CD4-positive, alpha-beta T cell (primary cell): Measurements from ENCODE around the gene ACKR2. TPM values are rescaled to one million over a fixed set of nuclear protein-coding genes. Genes with fewer than 3 reads are reported as not detected.
"Not testable (repeated sequence)": the region's sequence is repeated elsewhere in the genome, so short reads cannot be mapped to it uniquely, and the experiment has no call there.

Experiments used
- ATAC-seq: fragments of 200-7000 bp; cut with Tn5 transposase; one replicate; pipeline ENCODE4 v1.10.0; 2022; ENCODE audit warnings: mild to moderate bottlenecking; ENCODE audit not compliant: poor library complexity
- CTCF ChIA-PET: fragments of 350-600 bp; sonication (Branson Sonifier 250); formaldehyde crosslinking; loops from one replicate; lab custom pipeline; 2021; ENCODE audit warnings: antibody characterized with exemption, inconsistent platforms; lab: Charles Lee
- POLR2A ChIA-PET: fragments of 350-600 bp; sonication (Branson Sonifier 250); formaldehyde crosslinking; loops from one replicate; lab custom pipeline; 2021; ENCODE audit warnings: antibody characterized with exemption, inconsistent platforms; lab: Charles Lee
- DNase-seq, 14 experiments: peaks; one replicate each; pipeline ENCODE4 v3.0.0-alpha.2; 2013 to 2020; ENCODE audit warnings: mixed read lengths in 2 of 14
- H3K27ac ChIP-seq, 2 donors: one replicate each; pipeline versions ENCODE4 v1.5.1 to v1.7.0; 2013; ENCODE audit warnings: low read length in 2 of 2, low read depth in 1 of 2, mild to moderate bottlenecking in 1 of 2
- H3K27me3 ChIP-seq, 2 experiments: 1 replicate in 1 of 2; 2 replicates in 1 of 2; pipeline versions ENCODE4 v1.6.1 to v1.7.0; 2013; ENCODE audit warnings: low read length in 2 of 2, control low read depth in 1 of 2, mild to moderate bottlenecking in 1 of 2, moderate library complexity in 1 of 2; ENCODE audit not compliant: insufficient read depth in 2 of 2, control insufficient read depth in 1 of 2
- H3K36me3 ChIP-seq: one replicate; pipeline ENCODE4 v1.6.1; 2013; ENCODE audit warnings: low read length, control low read depth; ENCODE audit not compliant: insufficient read depth
- H3K4me1 ChIP-seq: one replicate; pipeline ENCODE4 v1.6.1; 2013; ENCODE audit warnings: low read length, control low read depth; ENCODE audit not compliant: insufficient read depth
- H3K4me3 ChIP-seq: one replicate; pipeline ENCODE4 v1.5.1; 2013; ENCODE audit warnings: mild to moderate bottlenecking, low read length, moderate library complexity
- H3K9me3 ChIP-seq, 2 experiments: 1 replicate in 1 of 2; 2 replicates in 1 of 2; pipeline versions ENCODE4 v1.6.1 to v1.7.0; 2013; ENCODE audit warnings: low read length in 2 of 2, mild to moderate bottlenecking in 2 of 2, control low read depth in 1 of 2, moderate library complexity in 1 of 2; ENCODE audit not compliant: control insufficient read depth in 1 of 2, insufficient read depth in 1 of 2
- H3K27ac Mint-ChIP-seq: one replicate; pipeline ENCODE4 v1.8.0; 2020; ENCODE audit warnings: mixed read lengths
- H3K27me3 Mint-ChIP-seq: one replicate; pipeline ENCODE4 v1.8.0; 2021; ENCODE audit warnings: mixed read lengths
- H3K36me3 Mint-ChIP-seq: one replicate; pipeline ENCODE4 v1.8.0; 2021; ENCODE audit warnings: low read depth, mixed read lengths
- H3K4me1 Mint-ChIP-seq: one replicate; pipeline ENCODE4 v1.8.0; 2021; ENCODE audit warnings: low read depth, mixed read lengths
- H3K4me3 Mint-ChIP-seq: one replicate; pipeline ENCODE4 v1.8.0; 2020; ENCODE audit warnings: mild to moderate bottlenecking, mixed read lengths
- H3K9me3 Mint-ChIP-seq: one replicate; pipeline ENCODE4 v1.8.0; 2020; ENCODE audit warnings: mixed read lengths
- intact Hi-C, 2 experiments: fragments of 100-400 bp; cut with DNase I in 1 of 2; cut with micrococcal nuclease in 1 of 2; formaldehyde crosslinking; loops; one replicate each; pipeline versions ENCODE4 v1.15.1 to v1.9.0; 2023 to 2025; cut with DNase I, micrococcal nuclease
- total RNA-seq, 174 experiments: library from RNA in 2 of 174; stranded (reverse) in 2 of 174; gene quantifications; one replicate each; pipeline ENCODE4 v1.2.3 and lab custom pipeline; 2021 to 2026
- TF ChIP-seq, protein P1 (sequence below): fragments of 200-600 bp; IDR thresholded peaks from one replicate; pipeline ENCODE4 v1.8.0; 2022; ENCODE audit warnings: antibody characterized with exemption, mild to moderate bottlenecking

Gene ACKR2
- total RNA-seq, 2 experiments from 2014 or later = 0.42 TPM; not detected in 1

DNA sequence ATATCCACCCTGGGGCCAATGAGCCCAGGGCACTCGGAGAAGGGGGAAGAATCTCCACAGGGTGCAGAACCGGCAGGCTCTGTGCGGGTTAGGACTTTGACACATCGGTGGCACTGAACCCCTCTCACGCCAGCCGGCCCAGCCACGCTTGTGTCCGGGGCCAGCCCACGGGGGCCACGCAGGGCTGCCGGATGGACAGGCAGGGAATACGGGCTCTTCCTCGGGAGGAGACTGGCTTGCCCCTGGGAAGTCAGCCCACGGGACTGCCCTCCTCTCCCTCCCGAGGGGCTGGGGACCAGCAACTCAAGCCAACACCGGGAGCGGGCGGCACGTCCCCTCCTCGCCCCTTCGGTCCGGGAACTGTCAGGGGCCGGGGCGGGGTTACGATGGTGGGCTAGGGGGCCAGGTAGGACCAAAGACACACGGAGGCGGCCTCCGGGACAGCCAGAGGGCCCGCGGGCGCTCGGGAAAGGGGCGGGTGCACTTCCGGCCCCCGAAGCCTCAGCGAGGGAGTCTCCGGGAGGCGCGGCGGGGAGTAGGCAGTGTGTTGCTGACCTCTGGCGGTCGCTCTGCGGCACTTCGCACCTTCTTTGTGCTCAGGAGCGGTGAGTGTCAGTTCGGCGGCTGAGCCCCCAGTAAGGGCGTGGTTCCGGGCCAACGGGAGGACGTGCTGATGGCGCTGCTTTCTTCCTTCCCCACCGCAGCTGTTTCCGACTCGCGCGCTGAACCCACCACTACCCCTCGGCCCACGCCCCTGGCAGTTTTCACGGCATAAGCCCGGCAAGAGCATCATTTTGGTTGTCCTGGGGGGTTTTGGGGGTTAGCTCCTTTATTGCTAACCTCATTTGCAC is 71.6 kb downstream of the ACKR2 start:
- intact Hi-C loops = loop anchor here (1.0 to 10.0 kb wide), 6 partner anchors 48 to 379 kb away; partner anchors contain the start of genes SEC22C (in 1 of the 2) and VIPR1 (in 1 of the 2)
- no peaks in the 10 kb centered on the region for H3K36me3 ChIP-seq
- Mint-ChIP-seq H3K4me1 (peaks cover 17% of the 10 kb centered on the region), H3K4me3 (peak overlapping the region; percentile 78), H3K27ac (peak overlapping the region; percentile 69), H3K36me3 (no peaks in the 10 kb centered on the region), H3K9me3 (no peaks in the 10 kb centered on the region), H3K27me3 (no peaks in the 10 kb centered on the region)
- DNase-seq = peak; percentile 73 to 94 (median 84)
- CTCF ChIA-PET = interaction anchor here (0.7 to 2.2 kb wide), 11 partner anchors 9 to 132 kb away, joined by 3 to 13 read pairs (median 4); no protein-coding TSS in a partner anchor
- ATAC-seq = peak; percentile 98
- peaks cover 0 to 6% of the 10 kb centered on the region in 2 experiments for H3K27me3 ChIP-seq
- peak overlapping the region; percentile 78 for H3K4me3 ChIP-seq
- TF ChIP-seq, protein P1, sequence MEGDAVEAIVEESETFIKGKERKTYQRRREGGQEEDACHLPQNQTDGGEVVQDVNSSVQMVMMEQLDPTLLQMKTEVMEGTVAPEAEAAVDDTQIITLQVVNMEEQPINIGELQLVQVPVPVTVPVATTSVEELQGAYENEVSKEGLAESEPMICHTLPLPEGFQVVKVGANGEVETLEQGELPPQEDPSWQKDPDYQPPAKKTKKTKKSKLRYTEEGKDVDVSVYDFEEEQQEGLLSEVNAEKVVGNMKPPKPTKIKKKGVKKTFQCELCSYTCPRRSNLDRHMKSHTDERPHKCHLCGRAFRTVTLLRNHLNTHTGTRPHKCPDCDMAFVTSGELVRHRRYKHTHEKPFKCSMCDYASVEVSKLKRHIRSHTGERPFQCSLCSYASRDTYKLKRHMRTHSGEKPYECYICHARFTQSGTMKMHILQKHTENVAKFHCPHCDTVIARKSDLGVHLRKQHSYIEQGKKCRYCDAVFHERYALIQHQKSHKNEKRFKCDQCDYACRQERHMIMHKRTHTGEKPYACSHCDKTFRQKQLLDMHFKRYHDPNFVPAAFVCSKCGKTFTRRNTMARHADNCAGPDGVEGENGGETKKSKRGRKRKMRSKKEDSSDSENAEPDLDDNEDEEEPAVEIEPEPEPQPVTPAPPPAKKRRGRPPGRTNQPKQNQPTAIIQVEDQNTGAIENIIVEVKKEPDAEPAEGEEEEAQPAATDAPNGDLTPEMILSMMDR = peak; percentile 89
- POLR2A ChIA-PET = interaction anchor here (0.6 to 1.5 kb wide), 5 partner anchors 9 to 378 kb away, joined by 3 to 5 read pairs (median 4); partner anchors contain the start of gene VIPR1
- H3K4me1 ChIP-seq = peaks cover 15% of the 10 kb centered on the region
- H3K9me3 ChIP-seq = no peaks in the 10 kb centered on the region
- H3K27ac ChIP-seq = peak overlapping the region; percentile 13 to 46

DNA sequence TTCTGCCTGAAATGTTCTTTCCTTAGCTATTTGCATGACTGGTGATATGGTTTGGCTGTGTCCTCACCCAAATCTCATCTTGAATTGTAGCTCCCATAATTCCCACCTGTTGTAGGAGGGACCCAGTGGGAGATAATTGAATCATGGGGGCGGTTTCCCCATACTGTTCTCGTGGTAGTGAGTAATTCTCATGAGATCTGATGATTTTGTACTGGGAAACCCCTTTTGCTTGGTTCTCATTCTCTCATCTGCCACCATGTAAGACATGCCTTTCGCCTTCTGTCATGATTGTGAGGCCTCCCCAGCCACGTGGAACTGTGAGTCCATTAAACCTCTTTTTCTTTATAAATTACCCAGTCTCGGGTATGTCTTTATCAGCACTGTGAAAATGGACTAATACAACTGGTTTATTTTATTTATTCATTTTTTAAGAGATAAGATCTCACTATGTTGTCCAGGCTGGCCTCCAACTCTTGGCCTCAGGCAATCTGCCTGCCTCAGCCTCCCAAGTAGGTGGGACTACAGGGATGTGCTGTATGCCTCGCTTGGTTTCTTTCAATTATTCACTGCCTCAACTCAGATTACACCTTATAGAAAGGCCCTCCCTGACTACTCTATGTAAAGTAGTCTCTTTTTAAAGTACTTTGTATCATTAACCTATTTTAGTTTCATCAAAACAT is 74.1 kb downstream of the ACKR2 start:
- H3K9me3 ChIP-seq, H3K27ac Mint-ChIP-seq, DNase-seq, H3K4me3 ChIP-seq, CTCF ChIA-PET, H3K4me3 Mint-ChIP-seq, H3K27me3 ChIP-seq, ATAC-seq, H3K36me3 Mint-ChIP-seq, H3K36me3 ChIP-seq, POLR2A ChIA-PET, H3K9me3 Mint-ChIP-seq, H3K27ac ChIP-seq: not testable (repeated sequence)
- peaks cover 15% of the 10 kb centered on the region for H3K4me1 ChIP-seq
- Mint-ChIP-seq H3K4me1 (peaks cover 17% of the 10 kb centered on the region), H3K27me3 (peaks cover 10% of the 10 kb centered on the region)
- intact Hi-C loops = loop anchor here in 1 of 2 experiments (5.0 to 10.0 kb wide), 2 partner anchors 299 to 381 kb away; partner anchors contain the start of genes SEC22C and VIPR1

DNA sequence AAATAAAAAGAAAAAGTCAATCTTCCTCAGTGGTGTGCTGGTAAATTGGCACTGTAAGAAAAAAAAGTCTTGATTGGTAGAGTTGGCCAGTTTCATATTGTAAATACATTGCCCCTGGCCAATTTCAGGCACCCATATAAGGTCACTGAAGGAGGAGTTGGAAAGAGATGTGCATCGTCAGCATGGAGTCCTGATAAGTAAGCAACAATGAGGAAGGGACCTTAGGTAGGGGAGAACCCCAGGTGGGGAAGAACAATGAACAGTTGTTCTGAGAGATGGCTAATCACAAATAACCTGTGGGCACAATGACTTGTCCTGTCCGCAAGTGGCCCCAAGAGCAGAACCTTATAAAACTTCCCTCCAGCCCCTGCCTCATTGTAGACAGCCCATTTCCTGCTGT is 75.1 kb downstream of the ACKR2 start:
- H3K27me3 Mint-ChIP-seq = peaks cover 18% of the 10 kb centered on the region

More for the DNA sequence above, 75.1 kb downstream of the ACKR2 start:
- Mint-ChIP-seq H3K9me3 (no peaks in the 10 kb centered on the region), H3K4me1 (peaks cover 17% of the 10 kb centered on the region), H3K36me3 (no peaks in the 10 kb centered on the region), H3K4me3 (no peak overlapping the region), H3K27ac (no peak overlapping the region)
- POLR2A ChIA-PET = no interaction called here
- no peaks in the 10 kb centered on the region for H3K9me3 ChIP-seq
- H3K4me1 ChIP-seq = peaks cover 15% of the 10 kb centered on the region
- peaks cover 3 to 6% of the 10 kb centered on the region in 2 experiments for H3K27me3 ChIP-seq
- H3K27ac ChIP-seq = no peak overlapping the region
- no peaks in the 10 kb centered on the region for H3K36me3 ChIP-seq
- CTCF ChIA-PET = no interaction called here
- ATAC-seq (no peak), DNase-seq (no peak)
- intact Hi-C loops = loop anchor here in 1 of 2 experiments (5.0 to 10.0 kb wide), 2 partner anchors 300 to 382 kb away; partner anchors contain the start of genes SEC22C and VIPR1
- TF ChIP-seq, protein P1 = no peak
- no peak overlapping the region for H3K4me3 ChIP-seq
